GM12801 (cell line): ENCODE measurements around the gene MORN1.

Experiments
- CTCF ChIP-seq: IDR thresholded peaks from one replicate; pipeline ENCODE4 v1.5.1; 2011; ENCODE audit warnings: control low read depth; ENCODE audit not compliant: insufficient read length; ENCODE audit errors: extremely low read depth

The MORN1 gene

GRCh38 chr1:2407991-2408275, 16.6 kb upstream of the MORN1 start:
- TF ChIP-seq CTCF = no peak

GRCh38 chr1:2407166-2407990, 16.0 kb upstream of the MORN1 start:
- TF ChIP-seq CTCF = no peak

- TF ChIP-seq CTCF = no peak
Measured at GRCh38 chr1:2406451-2407041, 15.2 kb upstream of the MORN1 start.

GRCh38 chr1:2405588-2406295, 14.4 kb upstream of the MORN1 start:
- no peak for TF ChIP-seq CTCF

- TF ChIP-seq CTCF = no peak
Measured at GRCh38 chr1:2404890-2405511, 13.6 kb upstream of the MORN1 start.

- TF ChIP-seq CTCF = no peak
Measured at GRCh38 chr1:2404142-2404889, 13.0 kb upstream of the MORN1 start.

- no peak for TF ChIP-seq CTCF
Measured at GRCh38 chr1:2403273-2403672, 11.9 kb upstream of the MORN1 start.
